NOMO-1 treated with DMSO at 0.1 percent for 48 hours (cell line): Measurements from ENCODE around the gene HIF1A.
"Not testable (repeated sequence)": the region's sequence is repeated elsewhere in the genome, so short reads cannot be mapped to it uniquely, and the experiment has no call there.

Experiments
- DNase-seq: peaks from one replicate; lab custom pipeline; 2025; ENCODE audit not compliant: unreplicated experiment; lab: John Stamatoyannopoulos, UW

Gene HIF1A

DNA sequence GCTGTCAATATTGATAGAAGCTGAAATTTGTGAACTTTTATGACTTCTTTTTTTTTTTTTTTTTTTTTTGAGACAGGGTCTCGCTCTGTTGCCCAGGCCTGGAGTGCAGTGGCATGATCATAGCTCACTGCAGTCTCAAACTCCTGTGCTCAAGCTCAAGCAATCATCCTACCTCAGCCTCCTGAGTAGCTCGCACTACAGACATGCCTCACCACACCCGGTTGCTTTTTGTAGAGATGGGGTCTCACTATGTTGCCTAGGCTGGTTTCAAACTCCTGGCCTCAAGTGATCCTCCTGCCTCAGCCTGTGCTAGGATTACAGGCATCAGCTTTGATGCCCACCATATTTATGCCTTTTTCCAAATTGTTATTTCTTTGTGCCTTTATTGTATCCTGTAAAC, 51.0 kb downstream of the HIF1A start:
- DNase-seq = not testable (repeated sequence)

DNA sequence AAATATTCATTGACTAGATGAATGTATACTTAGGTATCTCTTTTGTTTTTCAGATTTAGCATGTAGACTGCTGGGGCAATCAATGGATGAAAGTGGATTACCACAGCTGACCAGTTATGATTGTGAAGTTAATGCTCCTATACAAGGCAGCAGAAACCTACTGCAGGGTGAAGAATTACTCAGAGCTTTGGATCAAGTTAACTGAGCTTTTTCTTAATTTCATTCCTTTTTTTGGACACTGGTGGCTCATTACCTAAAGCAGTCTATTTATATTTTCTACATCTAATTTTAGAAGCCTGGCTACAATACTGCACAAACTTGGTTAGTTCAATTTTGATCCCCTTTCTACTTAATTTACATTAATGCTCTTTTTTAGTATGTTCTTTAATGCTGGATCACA, 51.6 kb downstream of the HIF1A start:
- no peak for DNase-seq

DNA sequence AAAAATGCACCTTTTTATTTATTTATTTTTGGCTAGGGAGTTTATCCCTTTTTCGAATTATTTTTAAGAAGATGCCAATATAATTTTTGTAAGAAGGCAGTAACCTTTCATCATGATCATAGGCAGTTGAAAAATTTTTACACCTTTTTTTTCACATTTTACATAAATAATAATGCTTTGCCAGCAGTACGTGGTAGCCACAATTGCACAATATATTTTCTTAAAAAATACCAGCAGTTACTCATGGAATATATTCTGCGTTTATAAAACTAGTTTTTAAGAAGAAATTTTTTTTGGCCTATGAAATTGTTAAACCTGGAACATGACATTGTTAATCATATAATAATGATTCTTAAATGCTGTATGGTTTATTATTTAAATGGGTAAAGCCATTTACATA, 52.0 kb downstream of the HIF1A start:
- no peak for DNase-seq

DNA sequence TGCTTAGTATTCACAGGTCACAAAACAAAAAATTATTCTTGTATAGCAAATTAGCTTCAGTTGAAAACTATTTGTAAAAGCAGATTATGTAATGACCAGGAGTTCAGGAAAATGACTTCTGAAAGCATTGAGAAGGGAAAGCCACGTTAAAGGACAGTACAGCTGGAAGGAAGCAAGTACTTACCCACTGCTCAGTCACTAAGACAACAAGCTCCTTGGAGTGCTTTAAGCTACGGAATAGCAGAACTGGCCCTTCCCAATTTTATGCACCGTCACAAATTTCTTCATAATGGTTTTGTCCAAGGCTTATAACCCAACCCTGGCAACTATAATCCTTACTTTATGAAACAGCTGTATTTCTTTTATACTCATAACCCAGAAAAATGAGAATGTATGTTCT, 54.0 kb downstream of the HIF1A start:
- peak; percentile 31 for DNase-seq

- no peak for DNase-seq
These were observed 54.6 kb downstream of the HIF1A start for GRCh38 chr14:61749867-61750266.

DNA sequence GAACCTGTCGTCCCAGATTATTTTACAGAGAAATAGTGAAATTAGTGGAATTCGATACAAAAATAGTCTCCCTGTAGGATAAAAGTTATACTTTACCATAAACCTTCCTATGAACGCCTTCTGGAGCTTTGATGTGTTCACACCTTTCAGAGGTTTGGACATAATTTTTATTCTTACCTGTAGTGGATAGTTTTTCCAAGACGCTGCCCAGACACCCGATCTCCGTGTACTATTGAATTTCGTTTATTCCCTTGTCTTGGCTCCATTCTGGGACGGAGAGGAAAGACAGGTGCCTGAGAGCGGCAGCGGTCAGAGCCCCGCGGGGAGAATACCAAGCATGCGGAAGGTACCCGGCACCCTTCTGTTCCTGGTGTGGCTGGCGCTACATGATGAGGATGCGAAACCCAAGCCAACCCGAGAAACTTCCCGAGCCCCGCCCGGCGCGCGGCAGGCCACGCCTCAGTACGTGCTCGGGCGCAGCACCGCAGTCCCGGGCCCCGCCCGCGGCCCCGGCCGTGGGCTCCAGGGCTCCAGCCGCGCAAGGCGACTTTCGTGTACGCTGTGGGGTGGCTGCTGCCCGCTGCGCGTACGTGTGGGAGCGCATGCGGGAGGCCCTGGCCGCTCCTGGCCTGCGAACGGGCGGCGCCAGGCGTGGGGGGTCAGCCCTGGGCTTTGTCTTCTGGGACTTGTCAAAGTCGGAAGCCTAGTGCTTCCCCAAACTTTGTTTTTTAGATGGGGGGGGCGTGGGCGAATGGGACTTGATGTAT, 55.6 kb downstream of the HIF1A start:
- peak; percentile 90 for DNase-seq

DNA sequence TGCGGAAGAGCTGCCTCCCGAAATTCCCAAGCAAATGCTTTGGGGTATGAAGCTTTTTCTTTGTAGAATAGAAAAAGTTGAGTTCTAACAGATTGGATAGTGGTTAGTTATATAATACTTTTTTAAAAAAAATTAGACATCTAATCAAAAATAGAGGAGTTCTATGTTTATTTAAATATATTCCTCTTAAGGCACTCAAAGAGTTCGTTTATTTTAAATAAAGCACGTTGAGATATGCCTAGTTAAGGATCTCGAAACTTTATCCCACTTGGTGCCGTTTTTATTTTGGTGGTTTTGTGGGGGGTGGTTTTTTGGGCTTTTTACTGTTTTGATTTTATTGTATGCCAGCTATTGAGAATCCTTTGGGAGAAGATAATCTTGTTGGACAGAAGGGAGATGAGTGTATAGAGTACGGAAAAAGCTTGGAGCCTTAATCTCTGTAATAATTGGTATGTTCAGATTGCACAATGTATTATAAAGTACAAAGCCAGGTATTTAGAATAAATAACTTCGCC, 56.2 kb downstream of the HIF1A start:
- no peak for DNase-seq

GRCh38 chr14:61752626-61753025, 57.3 kb downstream of the HIF1A start:
- peak; percentile 91 for DNase-seq

- no peak for DNase-seq
These were observed 58.3 kb downstream of the HIF1A start for GRCh38 chr14:61753631-61754030.

DNA sequence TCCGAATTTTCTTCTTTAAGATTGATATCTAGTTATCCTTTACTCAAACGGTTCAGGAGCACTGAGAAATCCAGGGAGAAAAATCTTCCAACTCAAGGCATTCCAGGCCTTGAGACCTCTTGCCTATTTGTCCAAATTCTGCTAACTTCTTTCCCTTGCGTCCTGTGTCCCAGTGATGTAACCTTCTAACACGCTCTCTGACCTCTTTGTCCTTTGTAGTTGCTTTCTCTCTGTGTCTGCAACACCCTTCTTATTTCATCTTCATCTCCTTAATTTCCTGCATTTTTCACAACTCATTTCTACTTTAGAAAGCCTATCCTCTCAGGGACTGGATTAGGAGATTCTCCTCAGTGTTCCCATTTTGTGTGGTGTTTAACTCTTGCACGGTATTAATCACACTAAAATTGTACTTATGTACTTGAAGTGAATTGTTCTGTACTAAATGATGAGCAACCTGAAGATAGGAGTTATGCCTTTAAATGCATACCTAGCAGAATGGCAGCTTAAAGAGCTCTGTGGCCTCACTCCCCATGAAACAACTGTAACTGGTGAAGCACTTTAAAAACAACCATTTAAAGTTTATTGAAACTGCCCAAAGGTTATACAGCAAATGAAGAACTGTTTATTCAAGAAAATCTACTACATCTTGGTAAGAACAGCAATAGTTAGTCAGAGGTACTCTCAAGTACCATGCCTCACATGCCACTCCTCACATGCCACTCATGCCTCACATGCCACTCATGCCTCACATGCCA, 59.5 kb downstream of the HIF1A start:
- DNase-seq = no peak

GRCh38 chr14:61755382-61755742, 60.0 kb downstream of the HIF1A start:
- not testable (repeated sequence) for DNase-seq

DNA sequence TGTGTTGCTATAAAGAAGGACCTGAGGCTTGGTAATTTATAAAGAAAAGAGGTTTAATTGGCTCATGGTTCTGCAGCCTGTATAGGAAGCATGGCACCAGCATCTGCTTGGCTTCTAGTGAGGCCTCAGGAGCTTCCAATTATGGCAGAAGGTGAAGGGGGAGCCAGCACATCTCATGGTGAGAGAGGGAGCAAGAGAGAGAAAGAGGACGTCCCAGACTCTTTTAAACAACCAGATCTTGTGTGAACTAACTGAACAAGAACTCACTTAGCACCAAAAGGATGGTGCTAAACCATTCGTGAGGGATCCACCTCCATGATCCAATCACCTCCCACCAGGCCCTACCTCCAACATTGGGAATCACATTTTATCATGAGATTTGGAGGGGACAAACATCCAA, 60.8 kb downstream of the HIF1A start:
- no peak for DNase-seq

DNA sequence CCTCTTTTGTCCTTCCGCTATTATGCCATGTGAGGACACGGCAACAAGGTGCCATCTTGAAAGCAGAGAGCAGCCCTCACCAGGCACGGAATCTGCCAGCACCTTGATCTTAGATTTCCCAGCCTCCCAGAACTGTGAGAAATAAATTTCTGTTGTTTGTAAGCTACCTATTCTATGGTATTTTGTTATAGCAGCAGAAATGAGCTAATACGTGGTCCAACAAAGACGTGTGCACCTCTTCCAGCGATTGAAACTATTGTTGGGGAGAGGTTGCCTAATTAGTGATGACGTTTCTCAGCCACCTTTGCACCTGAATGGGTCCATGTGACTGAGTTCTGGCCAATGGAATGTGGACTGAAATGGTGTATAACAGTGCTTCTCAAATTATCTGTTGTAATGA, 64.6 kb downstream of the HIF1A start:
- no peak for DNase-seq

GRCh38 chr14:61761557-61761956, 66.2 kb downstream of the HIF1A start:
- DNase-seq = no peak

DNA sequence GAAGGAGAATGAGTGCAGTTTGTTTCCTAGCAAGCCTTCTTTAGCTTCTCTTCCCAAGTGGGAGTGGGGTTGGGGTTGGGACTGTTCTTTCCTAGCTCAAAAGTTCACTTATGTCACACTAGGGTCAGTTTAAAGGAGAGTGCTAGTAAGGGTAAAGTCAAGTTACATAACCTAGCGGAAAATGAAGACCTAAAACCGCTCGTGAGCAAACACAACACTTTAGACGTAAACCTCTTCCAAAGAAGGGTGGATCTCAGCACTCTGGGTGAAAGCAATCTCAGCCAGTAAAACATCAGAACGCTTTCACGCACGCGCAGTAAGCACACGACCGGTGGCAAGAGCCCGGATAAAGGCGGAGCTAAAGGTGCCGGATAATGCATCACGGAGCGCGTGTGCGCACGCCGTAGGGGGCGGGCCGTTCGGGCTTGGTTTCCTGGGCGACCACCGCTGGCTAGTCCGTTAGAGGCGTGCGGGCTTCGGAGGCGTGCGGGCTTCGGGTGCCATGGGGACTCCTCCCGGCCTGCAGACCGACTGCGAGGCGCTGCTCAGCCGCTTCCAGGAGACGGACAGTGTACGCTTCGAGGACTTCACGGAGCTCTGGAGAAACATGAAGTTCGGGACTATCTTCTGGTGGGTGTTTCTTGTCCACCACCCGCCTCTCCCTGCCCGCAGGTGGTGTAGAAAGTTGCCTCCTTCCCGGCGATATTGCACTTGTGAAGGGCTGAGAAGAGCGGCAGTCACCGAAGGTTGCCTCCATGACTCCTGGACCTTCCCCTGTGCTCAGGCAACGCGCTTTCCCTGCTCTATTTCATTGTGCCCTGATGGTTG, 66.9 kb downstream of the HIF1A start, which contains the start of gene SNAPC1:
Gene SNAPC1, plus strand, starts transcription at position 462 of the 828 bp plus-strand sequence. Its CDS starts 41 bp downstream, at position 503.
- DNase-seq = peak; percentile 98

DNA sequence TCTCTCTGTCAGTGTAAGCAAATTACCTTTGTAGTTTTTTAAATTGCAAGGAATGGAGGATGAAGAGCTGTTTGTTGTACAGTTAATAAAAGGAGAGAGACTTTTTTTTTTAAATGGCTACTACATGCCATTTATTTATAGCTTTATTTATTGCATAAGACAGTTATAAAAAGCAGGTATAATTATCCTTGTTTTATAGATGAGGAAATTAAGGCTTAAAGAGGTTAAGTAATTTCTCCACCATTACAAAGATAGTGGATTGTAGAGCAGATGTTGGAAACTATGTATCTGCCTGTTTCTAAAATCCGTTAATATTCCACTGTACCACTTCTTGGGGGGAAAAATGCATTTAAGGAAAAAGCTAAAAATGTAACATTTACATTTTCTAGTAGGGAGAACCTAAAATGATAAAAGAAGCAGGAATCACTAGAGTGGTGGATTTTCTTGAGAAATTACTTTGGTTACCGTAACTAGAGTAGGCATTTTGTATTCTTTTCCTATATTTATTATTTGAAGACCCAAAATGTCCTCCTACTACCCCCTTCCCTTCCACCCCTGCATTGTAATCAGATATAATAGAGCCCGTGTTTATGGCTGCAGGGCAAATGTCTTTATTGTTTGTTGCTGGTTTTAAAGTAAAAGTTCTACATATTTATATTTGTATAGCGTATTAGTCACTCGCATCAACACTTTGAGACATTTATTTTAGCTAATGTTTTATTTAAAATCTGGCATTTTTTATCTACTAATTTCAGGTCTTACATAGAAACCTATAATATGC, 69.2 kb downstream of the HIF1A start:
- no peak for DNase-seq

DNA sequence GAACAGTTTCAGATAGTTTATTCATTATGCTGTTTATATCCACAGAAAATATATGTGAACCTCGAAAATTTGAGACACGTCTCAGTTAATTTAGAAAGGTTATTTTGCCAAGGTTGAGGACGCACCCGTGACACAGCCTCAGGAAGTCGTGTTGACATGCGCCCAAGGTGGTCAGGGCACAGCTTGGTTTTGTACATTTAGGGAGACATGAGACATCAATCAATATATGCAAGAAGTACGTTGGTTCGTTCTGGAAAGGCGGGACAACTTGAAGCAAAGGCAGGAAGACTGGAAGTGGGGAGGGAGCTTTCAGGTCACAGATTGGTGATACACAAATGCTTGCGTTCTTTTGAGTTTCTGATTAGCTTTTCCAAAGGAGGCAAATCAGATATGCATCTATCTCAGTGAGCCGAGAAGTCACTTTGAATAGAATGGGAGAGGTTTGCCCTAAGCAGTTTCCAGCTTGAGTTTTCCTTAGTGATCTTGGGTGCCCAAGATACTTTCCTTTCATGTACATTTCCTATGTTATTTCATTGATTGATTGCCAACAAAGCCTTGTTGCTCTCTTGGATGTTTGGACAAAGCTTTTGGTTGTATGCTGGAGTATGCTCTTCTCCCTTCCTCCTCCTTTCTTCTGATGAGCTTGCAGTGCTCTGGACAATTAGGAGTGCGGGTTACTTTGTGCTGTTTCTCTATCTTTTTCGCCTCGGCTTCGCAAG, 70.1 kb downstream of the HIF1A start:
- DNase-seq = no peak

DNA sequence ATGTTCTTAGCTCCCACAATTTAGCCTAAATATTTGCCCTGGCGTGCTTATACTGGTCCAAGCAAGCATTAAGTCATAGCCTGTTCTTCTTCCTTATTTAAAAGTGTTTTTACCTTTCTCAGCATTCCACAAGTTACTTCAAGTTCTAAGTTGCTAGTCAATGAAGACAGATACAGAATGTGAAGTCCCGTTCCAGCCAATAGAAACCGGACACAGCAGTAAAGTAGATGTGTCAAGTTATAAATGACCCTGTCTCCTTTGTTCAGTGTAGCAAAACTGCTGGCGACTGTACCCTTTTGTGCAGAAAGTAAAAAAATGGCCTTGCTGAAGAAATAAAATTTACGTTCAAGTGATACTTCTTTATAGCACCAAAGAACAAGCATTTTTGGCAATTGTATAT, 70.8 kb downstream of the HIF1A start:
- no peak for DNase-seq

DNA sequence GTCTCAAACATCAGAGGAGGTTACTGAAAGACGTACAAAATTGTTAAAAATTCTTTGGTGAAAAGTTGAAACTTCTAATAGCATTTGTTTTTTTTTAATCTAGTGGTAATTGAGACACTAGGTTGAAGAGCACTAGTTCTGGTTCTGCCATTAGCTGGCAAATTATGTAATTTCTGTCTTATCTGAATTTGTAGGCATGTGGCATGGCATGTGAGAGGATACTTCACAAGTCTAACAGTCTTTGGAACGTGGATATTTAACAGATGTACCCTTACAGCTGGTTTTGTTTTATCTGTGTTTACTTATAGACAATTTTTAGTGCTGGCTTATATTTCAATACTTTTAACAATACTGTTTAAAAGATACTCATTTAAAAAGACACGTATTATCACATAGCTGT, 72.9 kb downstream of the HIF1A start:
- DNase-seq = no peak

GRCh38 chr14:61769893-61770292, 74.6 kb downstream of the HIF1A start:
- DNase-seq = no peak
